ENCODE measurements around the gene KCNQ1.
"Not testable (repeated sequence)": the region's sequence is repeated elsewhere in the genome, so short reads cannot be mapped to it uniquely, and the experiment has no call there.

The KCNQ1 gene

DNA sequence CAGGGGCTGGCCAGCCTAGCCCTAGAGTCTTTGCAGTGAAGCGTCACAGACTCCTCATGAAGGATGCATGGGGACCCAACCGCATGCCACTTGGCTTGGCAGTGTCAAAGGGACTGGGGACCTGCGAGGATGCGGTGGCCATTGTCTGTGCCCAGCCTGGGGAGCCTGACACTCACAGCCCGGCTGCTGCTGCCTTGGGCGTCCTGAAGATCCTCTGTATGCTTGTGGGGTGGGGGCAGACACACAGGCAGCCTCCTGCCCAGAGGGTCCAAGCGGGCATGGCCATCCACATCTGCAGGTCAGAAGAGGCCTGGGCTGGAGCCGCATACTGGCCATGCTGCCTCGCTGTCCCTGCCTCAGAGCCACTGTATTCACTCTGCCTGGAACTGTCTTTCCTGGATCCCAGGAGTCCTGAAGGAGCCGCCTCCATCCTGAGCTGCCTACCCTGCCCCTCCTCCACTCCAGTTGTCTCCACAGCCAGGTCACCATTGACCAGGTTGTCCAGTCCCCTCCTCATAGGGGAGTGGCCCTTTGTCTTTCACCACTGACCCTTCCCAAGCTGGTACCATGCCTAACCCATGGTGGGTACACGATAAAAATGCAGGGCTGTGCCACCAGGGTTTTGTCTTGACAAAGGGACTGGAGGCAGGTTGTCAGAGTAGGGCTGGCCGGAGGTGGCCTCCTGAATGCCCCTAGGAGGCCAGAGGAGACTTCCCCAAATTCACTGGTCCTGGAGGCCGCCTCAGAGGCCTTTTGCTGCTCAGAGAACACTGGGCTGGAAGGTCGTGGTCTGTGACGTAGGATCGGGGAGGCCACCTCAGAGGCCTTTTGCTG, 148.0 kb downstream of the KCNQ1 start:
- DNase-seq (ENCODE audit: low read depth): no peak

DNA sequence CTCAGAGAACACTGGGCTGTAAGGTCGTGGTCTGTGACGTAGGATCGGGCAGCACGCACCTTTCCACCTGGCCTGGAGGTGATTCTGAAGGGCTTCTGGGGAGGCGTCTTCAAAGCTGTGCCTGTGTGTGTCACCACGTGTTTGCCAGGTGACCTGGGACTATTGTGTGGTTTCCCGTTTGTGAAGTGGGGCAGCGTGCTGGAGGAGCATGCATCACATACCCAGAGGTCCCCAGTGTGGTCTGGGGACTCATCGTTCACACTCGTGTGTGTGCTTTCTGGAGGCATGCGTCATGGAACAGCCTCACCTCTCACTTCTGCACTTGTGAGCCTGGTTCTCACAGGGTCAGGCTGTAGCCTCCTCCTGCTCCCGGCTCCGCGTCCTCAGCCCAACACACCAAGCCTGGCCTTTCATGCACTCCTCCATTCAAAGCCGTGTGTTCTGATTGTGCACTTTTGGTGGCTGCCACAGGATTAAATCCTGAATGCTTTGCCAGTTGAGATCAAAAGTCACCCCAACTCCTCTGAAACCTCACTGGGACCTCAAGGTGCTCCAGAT, 148.7 kb downstream of the KCNQ1 start:
- no peak for DNase-seq (ENCODE audit: low read depth)

DNA sequence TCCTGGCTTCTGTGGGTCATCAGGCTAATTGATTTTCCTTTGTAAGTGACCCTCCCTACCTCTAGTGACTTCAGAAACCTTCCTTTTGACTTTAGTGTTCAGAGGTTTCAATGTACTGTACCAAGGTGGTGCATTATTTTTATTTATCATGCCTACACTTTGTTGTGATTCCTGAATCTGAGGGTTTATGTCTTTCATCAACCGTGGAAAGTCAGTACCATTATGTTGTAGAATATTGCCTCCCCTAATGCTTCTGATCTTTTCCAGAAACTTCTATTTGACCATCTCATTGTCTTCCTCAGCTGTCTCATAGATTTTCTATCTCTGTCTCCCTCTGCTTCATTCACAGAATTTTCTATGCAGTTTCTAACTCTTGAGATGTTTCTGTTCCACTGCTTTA, 149.5 kb downstream of the KCNQ1 start:
- DNase-seq (ENCODE audit: low read depth): no peak

DNA sequence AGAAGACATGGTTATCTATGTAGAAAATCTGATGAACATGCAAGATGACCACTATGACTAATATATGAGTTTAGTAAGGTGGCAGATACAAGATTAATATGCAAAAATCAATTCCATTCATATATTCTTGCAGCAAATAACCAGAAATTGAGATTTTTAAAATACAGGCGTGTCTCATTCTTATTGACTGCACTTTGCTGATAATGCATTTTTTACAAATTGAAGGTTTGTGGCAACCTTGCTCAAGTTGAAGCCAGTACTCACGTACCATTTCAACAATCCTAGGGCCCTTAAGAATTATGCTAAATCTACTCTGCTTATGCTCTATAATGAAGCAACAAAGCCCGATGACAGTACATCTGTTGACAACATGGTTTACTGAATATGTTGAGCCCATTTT, 150.4 kb downstream of the KCNQ1 start:
- DNase-seq (ENCODE audit: low read depth): no peak

DNA sequence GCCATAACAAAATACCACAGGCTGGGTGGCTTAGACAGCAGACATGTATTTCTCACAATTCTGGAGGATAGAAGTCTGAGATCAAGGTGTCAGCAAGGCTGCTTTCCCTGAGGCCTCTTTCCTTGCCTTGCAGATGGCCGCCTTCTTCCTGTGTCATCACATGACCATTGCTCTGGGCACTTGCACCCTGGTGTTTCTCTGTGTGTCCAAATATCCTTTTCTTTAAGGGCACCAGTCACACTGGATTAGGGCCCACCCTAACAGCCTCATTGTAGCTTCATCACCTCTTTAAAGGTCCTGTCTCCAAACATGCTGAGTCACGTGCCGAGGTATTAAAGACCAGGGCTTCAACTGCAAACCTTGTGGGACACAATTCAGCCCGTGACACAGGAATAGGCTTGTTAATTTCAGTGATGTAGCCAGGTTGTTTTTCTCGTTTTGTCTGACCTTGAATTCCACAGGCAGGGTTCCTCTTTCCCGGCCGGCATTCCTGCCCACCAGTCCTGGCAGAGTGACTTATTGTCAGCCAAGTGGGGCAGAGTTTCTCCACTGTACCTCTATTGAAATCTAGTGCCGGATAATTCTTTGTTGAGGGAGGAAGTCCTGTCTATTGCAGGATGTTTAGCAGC, 154.9 kb downstream of the KCNQ1 start:
- DNase-seq (ENCODE audit: low read depth): no peak

DNA sequence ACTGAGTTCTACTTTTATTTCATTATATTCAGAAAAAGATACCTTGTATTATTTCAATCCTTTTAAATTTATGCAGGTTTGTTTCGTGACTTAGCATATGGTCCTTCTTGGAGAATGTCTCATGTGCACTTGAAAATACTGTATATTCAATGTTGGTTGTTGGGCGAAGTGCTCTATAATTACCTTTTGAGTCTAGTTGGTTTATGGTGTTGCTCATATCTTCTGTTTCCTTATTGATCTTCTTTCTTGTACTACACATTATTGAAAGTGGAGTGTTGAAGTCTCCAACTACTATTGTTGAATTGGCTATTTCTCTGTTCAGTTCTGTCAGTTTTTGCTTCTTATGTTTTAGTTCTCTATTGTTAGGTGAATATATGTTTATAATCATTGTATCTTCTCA, 164.5 kb downstream of the KCNQ1 start:
- no peak for DNase-seq (ENCODE audit: low read depth)

DNA sequence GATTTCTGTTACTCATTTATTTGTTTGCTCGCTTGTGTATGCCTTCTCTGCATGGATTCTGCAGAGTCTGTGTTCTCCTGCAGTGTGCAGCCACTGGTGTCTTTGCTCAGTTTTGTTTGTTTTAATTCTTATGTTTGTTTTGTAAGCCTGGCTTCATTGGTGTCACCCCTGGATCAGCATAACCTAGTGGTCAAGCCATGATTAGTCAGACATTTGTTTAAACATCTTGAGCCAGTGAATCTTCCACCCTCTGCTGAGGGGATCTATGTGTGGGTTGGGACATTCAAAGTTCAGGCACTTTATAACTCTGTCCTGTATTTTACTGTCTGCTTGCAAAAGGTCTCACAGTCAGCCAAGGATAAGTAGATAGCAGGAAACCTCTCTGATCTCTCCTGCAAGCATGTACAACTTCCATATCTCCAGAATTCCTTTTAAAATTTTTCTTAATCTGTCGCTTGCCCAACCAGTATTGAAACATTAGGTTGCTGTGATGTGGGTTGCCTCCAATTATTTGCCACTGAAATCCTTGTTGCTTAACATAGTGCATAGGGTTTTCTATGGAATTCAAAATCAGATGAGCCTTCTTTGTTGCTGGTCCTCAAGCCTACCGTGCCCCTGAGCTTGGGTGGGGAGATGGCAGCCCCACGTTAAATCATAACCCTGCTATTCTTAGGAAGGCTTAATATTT, 168.2 kb downstream of the KCNQ1 start:
- DNase-seq (ENCODE audit: low read depth): no peak

DNA sequence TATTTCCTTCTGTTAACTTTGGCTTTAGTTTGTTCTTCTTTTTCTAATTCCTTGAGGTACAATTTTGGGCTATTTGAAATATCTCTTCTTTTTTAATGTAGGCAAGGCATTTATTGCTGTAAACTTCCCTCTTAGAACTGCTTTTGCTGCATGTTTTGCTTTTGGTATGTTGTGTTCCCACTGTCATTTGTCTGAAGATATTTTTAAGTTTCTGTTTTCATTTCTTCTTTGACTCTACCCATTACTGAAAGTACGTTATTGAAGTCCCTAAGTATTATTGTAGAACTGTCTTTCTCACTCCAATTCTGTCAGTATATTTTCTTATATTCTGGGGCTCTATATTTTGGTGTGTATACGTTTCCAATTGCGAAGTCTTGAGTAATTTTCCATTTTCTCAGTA, 177.1 kb downstream of the KCNQ1 start:
- DNase-seq (ENCODE audit: low read depth): no peak

DNA sequence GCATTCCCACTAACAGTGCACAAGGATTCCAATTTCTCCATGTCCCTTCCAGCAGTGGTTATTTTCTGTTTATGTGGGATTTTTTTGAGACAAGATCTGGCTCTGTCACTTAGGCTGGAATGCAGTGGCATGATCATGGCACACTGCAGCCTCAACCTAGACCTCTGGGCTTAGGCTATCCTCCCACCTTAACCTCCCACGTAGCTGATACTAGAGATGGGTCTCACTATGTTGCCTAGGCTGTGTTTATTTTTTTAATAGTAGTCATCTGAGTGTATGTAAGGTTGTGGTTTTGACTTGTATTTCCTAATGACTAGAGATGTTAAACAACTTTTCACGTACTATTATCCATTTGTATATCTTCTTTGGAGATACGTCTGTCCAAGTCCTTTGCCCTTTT, 180.4 kb downstream of the KCNQ1 start:
- DNase-seq (ENCODE audit: low read depth): no peak

DNA sequence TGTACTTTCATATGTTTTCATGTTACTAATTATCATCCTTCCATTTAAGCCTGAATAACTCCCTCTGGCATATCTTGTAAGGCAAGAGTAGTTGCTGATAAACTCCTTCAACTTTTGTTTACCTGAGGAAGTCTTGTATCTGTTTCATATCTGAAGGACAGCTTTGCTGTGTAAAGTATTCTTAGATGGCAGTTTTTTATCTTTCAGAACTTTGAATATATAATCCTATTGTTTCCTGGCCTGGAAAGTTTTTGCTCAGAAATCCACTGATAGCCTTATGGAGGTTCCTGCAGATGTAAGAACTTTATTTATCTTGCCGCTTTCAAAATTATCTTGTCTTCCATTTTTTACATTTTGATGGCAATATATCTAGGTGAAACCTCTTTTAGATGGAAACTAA, 185.9 kb downstream of the KCNQ1 start:
- DNase-seq (ENCODE audit: low read depth): no peak

DNA sequence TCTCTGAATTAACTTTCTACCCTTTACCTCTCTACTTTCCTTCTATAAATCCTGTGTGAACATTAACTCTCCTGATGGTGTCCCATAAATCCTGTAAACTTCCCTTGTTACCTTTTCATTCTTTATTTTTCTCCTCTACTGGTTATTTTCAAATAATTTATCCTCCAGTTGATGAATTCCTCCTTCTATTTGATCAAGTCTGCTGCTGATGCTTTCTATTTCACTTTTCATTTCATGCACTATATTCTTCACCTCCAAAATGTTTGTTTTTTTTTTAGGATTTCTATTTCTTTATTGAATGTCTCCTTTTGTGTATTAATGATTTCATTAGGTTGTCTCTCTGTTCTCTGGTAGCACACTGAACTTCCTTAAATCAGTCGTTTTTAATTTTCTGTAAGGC, 186.4 kb downstream of the KCNQ1 start:
- DNase-seq (ENCODE audit: low read depth): no peak

DNA sequence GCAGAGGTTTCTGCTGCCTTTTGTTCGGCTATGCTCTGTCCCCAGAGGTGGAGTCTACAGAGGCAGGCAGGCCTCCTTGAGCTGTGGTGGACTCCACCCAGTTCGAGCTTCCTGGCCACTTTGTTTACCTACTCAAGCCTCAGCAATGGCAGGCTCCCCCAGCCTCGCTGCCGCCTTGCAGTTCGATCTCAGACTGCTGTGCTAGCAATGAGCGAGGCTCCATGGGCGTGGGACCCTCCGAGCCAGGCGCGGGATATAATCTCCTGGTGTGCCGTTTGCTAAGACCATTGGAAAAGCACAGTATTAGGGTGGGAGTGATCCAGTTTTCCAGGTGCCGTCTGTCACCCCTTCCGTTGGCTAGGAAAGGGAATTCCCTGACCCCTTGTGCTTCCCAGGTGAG, 195.0 kb downstream of the KCNQ1 start:
- not testable (repeated sequence) for DNase-seq (ENCODE audit: low read depth)

DNA sequence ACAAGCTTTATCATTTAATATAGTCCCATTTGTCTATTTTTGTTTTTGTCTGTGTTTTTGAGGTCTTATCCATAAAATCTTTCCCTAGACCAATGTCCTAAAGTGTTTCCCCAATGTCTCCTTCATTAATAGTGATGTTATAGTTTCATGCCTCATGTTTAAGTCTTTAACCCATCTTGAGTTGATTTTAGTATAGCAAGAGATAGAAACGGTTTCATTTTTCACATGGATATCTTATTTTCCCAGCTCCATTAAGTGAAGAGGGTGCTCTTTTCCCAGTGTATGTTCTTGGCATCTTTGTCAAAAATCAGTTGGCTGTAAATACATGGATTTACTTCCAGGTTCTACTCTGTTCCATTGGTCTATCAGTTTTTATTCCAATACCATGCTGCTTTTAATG, 196.8 kb downstream of the KCNQ1 start:
- no peak for DNase-seq (ENCODE audit: low read depth)

DNA sequence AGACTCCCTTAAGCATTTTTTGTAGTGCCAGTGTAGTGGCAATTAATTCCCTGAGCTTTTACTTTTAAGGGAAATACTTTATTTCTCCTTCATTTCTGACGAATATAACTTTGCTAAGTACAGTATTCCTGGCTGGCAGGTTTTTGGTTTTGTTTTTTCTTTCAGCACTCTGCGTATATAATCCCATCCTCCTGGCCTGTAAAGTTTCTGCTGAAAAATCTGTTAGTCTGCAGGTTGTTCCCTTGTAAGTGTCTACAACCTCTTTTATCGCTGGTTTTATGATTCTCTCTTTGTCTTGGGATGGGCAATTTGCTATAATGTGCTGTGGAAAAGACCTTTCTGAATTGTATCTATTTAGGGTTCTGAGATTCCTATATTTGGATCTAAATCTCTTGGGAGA, 198.9 kb downstream of the KCNQ1 start:
- no peak for DNase-seq (ENCODE audit: low read depth)

DNA sequence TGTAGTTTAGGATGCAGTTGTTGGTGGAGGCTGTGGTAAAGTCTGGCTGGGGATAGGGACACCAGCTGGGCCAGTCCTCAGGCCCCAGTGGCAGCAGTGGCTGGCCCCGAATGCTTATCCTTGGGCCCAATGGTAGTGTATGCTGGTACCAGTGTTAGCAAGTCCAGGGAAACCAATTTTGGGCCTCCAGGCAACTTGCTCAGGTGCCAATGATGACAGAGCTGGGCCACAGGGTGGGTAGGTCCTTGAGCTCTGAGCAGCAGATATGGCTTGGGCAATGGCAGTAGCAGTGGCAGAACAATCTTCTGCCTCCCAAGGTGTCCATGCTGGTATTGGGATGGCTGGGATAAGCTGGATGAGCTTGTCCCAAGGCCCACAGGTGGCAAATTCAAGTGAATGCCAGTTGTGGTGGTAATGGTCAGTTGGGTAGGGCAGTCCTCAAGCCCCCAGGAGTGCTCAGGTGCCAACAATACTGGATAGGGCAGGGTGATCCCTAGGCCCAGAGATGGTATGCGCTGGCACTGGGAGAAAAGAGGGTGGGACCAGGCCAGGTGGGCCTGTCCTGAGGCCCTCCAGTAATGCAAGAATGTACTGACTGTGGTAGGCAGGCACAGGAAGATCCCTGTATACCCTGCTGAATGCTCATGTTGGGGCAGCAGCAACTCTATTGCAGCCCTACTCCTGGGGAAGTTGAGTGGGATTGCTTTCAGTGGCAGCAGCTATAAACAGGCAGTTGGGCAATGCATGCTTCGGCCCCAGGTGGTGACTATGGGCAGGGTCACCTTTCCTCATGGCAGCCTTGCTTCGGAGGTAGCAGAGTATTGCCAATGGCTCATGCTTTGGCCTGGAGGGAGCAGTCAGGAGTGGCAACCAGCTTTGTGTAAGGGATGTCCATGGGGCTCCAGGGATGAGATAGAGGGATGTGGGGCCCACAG, 200.3 kb downstream of the KCNQ1 start:
- no peak for DNase-seq (ENCODE audit: low read depth)

DNA sequence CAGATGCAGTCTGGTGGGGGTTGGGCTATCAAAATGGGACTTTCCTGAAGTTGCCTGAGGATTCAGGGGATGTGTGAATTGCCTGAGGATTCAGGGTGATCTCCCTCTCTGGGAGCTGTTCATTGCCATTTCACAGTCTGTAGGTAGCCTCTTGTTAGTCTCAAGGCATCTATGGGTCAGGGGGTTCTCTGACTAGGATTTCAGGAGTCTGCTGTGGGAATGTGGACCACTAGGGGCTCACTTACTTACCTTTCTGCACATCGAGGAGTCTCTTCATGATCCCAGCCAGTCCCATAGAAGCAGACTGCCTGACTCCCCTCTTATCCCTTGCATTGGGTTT, 200.9 kb downstream of the KCNQ1 start:
- no peak for DNase-seq (ENCODE audit: low read depth)

DNA sequence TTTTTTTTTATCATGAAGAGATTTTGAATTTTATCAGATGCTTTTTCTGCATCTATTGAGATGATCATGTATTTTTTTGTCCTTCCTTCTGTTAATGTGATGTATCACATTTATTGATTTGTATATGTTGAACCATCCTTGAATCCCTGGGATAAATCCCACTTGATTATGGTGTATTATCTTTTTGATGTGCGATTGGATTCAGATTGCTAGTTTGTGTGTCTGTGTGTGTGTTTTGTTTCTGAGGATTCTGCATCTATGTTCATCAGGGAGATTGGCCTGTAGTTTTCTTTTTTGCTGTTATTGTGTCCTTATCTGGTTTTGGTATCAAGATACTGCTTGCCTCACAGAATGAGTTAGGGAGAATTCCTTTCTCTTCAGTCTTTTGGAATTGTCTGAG, 202.4 kb downstream of the KCNQ1 start:
- DNase-seq (ENCODE audit: low read depth): no peak

DNA sequence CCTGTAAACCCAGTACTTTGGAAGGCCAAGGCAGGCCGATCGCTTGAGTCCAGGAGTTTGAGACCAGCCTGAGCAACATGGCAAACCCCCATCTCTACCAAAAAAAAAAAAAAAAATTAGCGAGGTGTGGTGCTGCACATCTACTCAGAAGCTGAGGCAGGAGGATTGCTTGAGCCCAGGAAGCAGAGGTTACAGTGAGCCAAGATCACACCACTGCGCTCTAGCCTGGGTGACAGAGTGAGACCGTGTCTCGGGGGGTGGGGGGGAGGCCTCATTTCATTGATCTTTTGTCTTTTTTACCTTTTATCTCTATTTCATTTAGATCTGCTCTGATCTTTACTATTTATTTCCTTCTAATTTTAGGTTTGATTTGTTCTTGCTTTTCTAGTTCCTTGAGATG, 203.1 kb downstream of the KCNQ1 start:
- DNase-seq (ENCODE audit: low read depth): no peak

DNA sequence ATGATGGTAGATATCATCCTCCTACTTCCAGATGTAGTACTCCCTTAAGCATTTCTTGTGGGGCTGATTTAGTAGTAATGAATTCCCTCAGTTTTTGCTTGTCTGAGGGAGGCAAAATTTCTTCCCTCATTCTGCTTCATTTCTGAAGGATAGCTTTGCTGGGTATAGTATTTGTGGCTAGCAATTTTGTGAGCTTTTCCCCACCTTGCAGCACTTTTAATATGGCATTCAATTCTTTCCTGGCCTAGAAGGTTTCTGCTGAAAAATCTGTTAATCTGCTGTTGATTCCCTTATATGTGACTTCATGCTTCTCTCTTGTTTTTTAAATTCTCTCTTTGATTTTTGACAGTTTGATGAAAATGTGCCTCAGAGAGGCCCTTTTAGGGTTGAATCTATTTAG, 204.6 kb downstream of the KCNQ1 start:
- no peak for DNase-seq (ENCODE audit: low read depth)

DNA sequence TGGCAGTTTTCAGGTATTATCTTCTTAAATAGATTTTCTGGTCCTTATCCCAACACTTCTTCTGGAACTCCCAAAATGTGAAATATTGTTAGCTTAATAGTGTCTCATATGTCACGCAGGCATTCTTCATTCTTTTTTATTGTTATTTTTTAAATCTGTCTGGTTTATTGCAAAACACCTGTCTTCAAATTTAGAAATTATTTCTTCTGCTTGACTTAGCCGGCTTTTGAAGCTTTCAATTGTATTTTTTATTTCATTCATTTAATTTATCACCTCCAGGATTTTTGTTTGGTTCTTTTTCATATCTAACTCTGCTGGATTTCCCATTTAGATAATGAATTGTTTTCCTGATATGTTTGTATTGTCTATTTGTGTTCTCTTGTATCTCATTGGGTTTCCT, 205.0 kb downstream of the KCNQ1 start:
- DNase-seq (ENCODE audit: low read depth): no peak

DNA sequence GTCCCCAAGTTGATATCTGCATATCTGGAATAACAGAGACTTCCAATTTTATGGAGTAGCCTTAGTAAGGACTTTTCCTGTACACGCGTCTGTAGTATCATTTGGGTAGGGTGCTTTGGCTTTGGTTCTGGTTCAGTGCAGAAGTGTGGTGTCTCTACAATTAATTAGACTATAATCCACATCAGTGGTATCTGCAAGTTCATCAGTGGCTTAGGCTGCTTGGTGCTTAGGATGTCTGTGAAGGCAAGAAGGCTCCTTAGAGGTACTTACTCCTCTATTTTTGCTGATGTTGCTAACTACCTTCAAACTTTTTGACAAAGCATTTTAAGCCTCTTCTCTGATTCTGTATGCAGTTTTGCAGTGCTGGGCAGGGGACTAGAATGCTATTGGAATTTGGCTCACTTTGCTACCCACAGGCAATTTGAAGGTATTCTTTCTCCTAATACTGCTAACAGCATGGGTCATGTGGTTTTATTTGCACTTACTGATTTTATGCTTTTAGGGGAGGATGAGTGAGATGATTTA, 205.6 kb downstream of the KCNQ1 start:
- DNase-seq (ENCODE audit: low read depth): no peak

Data from HS-5 (cell line).